GM12878 (cell line): Measurements from ENCODE around the gene TMSB4X. TPM values are rescaled to one million over a fixed set of nuclear protein-coding genes. Genes with fewer than 3 reads are reported as not detected.

Experiments used
- ATAC-seq: fragments of 200-7000 bp; cut with Tn5 transposase; 3 replicates; pipeline ENCODE4 v1.9.1; 2020; ENCODE audit warnings: mild to moderate bottlenecking, moderate library complexity
- BruUV-seq: library from RNA; stranded (reverse); fragments of 400-500 nt; replicated peaks from 2 replicates; lab custom pipeline; 2021; lab: Mats Ljungman, UMichigan
- CTCF ChIA-PET: fragments of 300-600 bp; sonication (Branson Sonifier 250); formaldehyde crosslinking; extraction: SDS; loops from one replicate; lab custom pipeline; 2021; ENCODE audit warnings: inconsistent platforms; lab: Yijun Ruan, JAX
- POLR2A ChIA-PET: fragments of 350-600 bp; formaldehyde crosslinking; extraction: SDS; loops from one replicate; lab custom pipeline; 2021; ENCODE audit warnings: inconsistent platforms; lab: Charles Lee
- RAD21 ChIA-PET: fragments of 300-600 bp; sonication (Branson Sonifier 250); formaldehyde crosslinking; loops from one replicate; lab custom pipeline; 2023; ENCODE audit warnings: antibody characterized with exemption; ENCODE audit not compliant: unreplicated experiment; lab: Charles Lee
- SMC1A ChIA-PET: fragments of 300-600 bp; sonication (Branson Sonifier 250); formaldehyde crosslinking; loops from one replicate; lab custom pipeline; 2023; ENCODE audit not compliant: unreplicated experiment, uncharacterized antibody; lab: Charles Lee
- DNase-seq: peaks from one replicate; pipeline ENCODE4 v3.0.0-alpha.2; 2011; ENCODE audit warnings: low read depth, low spot score
- FAIRE-seq: peaks from 3 replicates; lab custom pipeline; 2011; peaks lifted over from hg19 to GRCh38; lab: Jason Lieb, UNC
- H2AFZ ChIP-seq: 2 replicates; pipeline ENCODE4 v1.6.0; 2011; ENCODE audit warnings: low read depth, low read length, control low read depth; ENCODE audit not compliant: control insufficient read depth
- H3K27ac ChIP-seq: 2 replicates; pipeline ENCODE4 v1.5.1; 2011; ENCODE audit warnings: control low read depth; ENCODE audit not compliant: control insufficient read depth, insufficient read depth
- H3K27me3 ChIP-seq, 2 experiments: replicated peaks in 1 of 2; 2 replicates each; pipeline versions ENCODE4 v1.6.0 to v1.6.1; 2011; ENCODE audit warnings: low read length in 1 of 2; ENCODE audit not compliant: control insufficient read depth in 2 of 2, insufficient read depth in 2 of 2
- H3K36me3 ChIP-seq, 2 experiments: 2 replicates each; pipeline ENCODE4 v1.5.1; 2011; ENCODE audit warnings: low read length in 1 of 2; ENCODE audit not compliant: control insufficient read depth in 2 of 2, insufficient read depth in 2 of 2
- H3K4me1 ChIP-seq: 2 replicates; pipeline ENCODE4 v1.6.1; 2011; ENCODE audit warnings: mild to moderate bottlenecking, low read length, moderate library complexity, mixed read lengths; ENCODE audit not compliant: control insufficient read depth, insufficient read depth
- H3K4me2 ChIP-seq: 2 replicates; pipeline ENCODE4 v1.6.0; 2011; ENCODE audit warnings: control low read depth; ENCODE audit not compliant: control insufficient read depth, insufficient read depth
- H3K4me3 ChIP-seq: fragments of 200-600 bp; sonication (generic); 2 replicates; pipeline ENCODE4 v1.5.1; 2016
- H3K79me2 ChIP-seq: 2 replicates; pipeline ENCODE4 v1.6.0; 2011; ENCODE audit warnings: low read length; ENCODE audit not compliant: control insufficient read depth, insufficient read depth
- H3K9ac ChIP-seq: 2 replicates; pipeline ENCODE4 v1.8.0; 2011; ENCODE audit warnings: low read length, control low read depth, mixed read lengths; ENCODE audit not compliant: control insufficient read depth, insufficient read depth
- H3K9me3 ChIP-seq: replicated peaks from 3 replicates; pipeline ENCODE4 v1.5.1; 2011; ENCODE audit warnings: mild to moderate bottlenecking, low read length; ENCODE audit not compliant: control insufficient read depth, insufficient read depth
- H4K20me1 ChIP-seq: 2 replicates; pipeline ENCODE4 v1.6.0; 2011; ENCODE audit not compliant: control insufficient read depth, insufficient read depth
- BCLAF1 ChIP-seq: fragments of 450-650 bp; IDR thresholded peaks from 2 replicates; pipeline ENCODE4 v1.6.1; 2017; ENCODE audit warnings: antibody characterized with exemption, mild to moderate bottlenecking, moderate library complexity
- CEBPB ChIP-seq, 2 experiments: fragments of 150-350 bp in 1 of 2; IDR thresholded peaks; 2 replicates each; pipeline ENCODE4 v1.6.1; 2012 to 2014; ENCODE audit warnings: low read depth in 2 of 2, low read length in 2 of 2, borderline replicate concordance in 1 of 2, inconsistent platforms in 1 of 2
- NFIC ChIP-seq: IDR thresholded peaks from 2 replicates; pipeline ENCODE4 v1.6.1; 2012; ENCODE audit warnings: low read depth, mild to moderate bottlenecking, inconsistent platforms, low read length, moderate library complexity
- NFYA ChIP-seq: IDR thresholded peaks from 2 replicates; pipeline ENCODE4 v1.6.1; 2011; ENCODE audit warnings: low read depth, mild to moderate bottlenecking, low read length, improper control_type of control experiment, borderline replicate concordance
- PAX5 ChIP-seq: IDR thresholded peaks from 2 replicates; pipeline ENCODE4 v1.6.1; 2011; ENCODE audit warnings: low read depth, low read length, borderline replicate concordance
- SIX5 ChIP-seq: IDR thresholded peaks from 2 replicates; pipeline ENCODE4 v1.6.1; 2011; ENCODE audit warnings: mild to moderate bottlenecking, low read depth, low read length, moderate library complexity; ENCODE audit not compliant: severe bottlenecking
- WGBS: methylation state at CpG from one replicate; pipeline ENCODE4 v1.1.6; 2016; ENCODE audit warnings: low lambda C conversion rate; ENCODE audit not compliant: insufficient replicate concordance, insufficient coverage; ENCODE audit errors: missing lambda C conversion rate; 5-methylcytosine and 5-hydroxymethylcytosine counted together
- in situ Hi-C: fragments of 300-500 bp; cut with MboI; formaldehyde crosslinking; loops from 9 replicates; pipeline ENCODE4 v1.14.3; 2018; ENCODE audit warnings: mixed read lengths
- intact Hi-C: fragments of 100-400 bp; cut with micrococcal nuclease; formaldehyde crosslinking; loops from one replicate; pipeline ENCODE4 v1.14.2; 2022; ENCODE audit not compliant: unreplicated experiment
- polyA plus RNA-seq, 11 experiments: library from polyadenylated mRNA; depleted of rRNA in 4 of 11; unstranded in 6 of 11; stranded (reverse) in 5 of 11; fragments of >200 nt; fragmentation: Nextera tagmentation in 4 of 11; fragmentation: Illumina TruSeq in 1 of 11; extraction: Ambion mirVana in 4 of 11; extraction: Trizol in 1 of 11; gene quantifications; 1 replicate in 1 of 11; 2 replicates in 10 of 11; pipeline versions ENCODE4 v1.2.1 to v1.2.3, GENCODE V29; 2011 to 2016; ENCODE audit warnings: inconsistent platforms in 2 of 11, missing spikeins in 2 of 11, low read depth in 1 of 11
- total RNA-seq, 4 experiments: library from RNA; depleted of rRNA in 3 of 4; stranded (reverse); fragments of >200 nt in 3 of 4; fragmentation: Illumina TruSeq in 1 of 4; extraction: Trizol in 1 of 4; gene quantifications; 2 replicates each; pipeline versions ENCODE4 v1.2.1 to v1.2.3, GENCODE V29; 2013 to 2021
- TF ChIP-seq, protein P1 (sequence below): fragments of 450-650 bp; IDR thresholded peaks from 2 replicates; pipeline ENCODE4 v1.6.1; 2016; ENCODE audit warnings: mild to moderate bottlenecking
- TF ChIP-seq, protein P2 (sequence below): IDR thresholded peaks from 2 replicates; pipeline ENCODE4 v1.6.1; 2012; ENCODE audit warnings: mild to moderate bottlenecking, low read depth, low read length
- TF ChIP-seq, protein P3 (sequence below): fragments of 450-650 bp; IDR thresholded peaks from 2 replicates; pipeline ENCODE4 v1.6.1; 2017; ENCODE audit warnings: low read depth, mild to moderate bottlenecking, moderate library complexity
- TF ChIP-seq, protein P4 (sequence below): IDR thresholded peaks from 2 replicates; pipeline ENCODE4 v1.6.1; 2012; ENCODE audit warnings: low read length, inconsistent platforms

Gene TMSB4X
- total and polyA plus RNA-seq, 10 of the 15 experiments (the other 5 are each of a cell fraction or from before 2014, with no cell fraction given), result 13,924 to 37,234 (median 23,705) TPM

DNA sequence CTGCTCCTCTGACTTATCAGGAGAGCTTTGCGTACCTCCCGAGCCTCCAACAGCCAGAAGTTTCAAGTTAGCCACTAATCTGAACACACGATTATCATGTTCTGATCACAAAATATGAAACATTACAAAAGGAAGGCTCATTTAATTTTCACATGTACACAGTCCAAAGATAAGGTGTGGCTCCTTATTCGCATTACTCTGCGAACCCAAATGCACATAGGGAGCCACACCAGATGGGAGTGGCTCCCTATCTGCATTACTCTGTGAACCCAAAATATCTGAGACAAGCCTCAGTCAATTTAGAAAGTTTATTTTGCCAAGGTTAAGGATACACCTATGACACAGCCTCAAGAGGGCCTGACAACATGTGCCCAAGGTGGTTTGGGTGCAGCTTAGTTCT, 40.1 kb upstream of the TMSB4X start (continued):
- TF ChIP-seq, protein P1, sequence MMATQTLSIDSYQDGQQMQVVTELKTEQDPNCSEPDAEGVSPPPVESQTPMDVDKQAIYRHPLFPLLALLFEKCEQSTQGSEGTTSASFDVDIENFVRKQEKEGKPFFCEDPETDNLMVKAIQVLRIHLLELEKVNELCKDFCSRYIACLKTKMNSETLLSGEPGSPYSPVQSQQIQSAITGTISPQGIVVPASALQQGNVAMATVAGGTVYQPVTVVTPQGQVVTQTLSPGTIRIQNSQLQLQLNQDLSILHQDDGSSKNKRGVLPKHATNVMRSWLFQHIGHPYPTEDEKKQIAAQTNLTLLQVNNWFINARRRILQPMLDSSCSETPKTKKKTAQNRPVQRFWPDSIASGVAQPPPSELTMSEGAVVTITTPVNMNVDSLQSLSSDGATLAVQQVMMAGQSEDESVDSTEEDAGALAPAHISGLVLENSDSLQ, result no peak
- no peak for TF ChIP-seq BCLAF1
- TF ChIP-seq NFIC, result no peak
- TF ChIP-seq, all 136 proteins: peak for 0

GRCh38 chrX:12936947-12937346, 38.0 kb upstream of the TMSB4X start:
- Histone ChIP-seq H3K36me3 (no peaks in the 10 kb centered on the region), H3K79me2 (no peaks in the 10 kb centered on the region), H3K9me3 (no peaks in the 10 kb centered on the region; the same call in 2 of the 3 replicates), H3K4me3 (no peak overlapping the region), H4K20me1 (no peaks in the 10 kb centered on the region), H2AFZ (no peak overlapping the region), H3K4me2 (no peak overlapping the region), H3K4me1 (no peaks in the 10 kb centered on the region), H3K27me3 (no peaks in the 10 kb centered on the region), H3K9ac (no peak overlapping the region), H3K27ac (no peak overlapping the region)
- DNase-seq (no peak), FAIRE-seq (no peak), ATAC-seq (no peak)
- WGBS, result no CpG with 5 or more reads among the region's 1 CpG
- ChIA-PET CTCF (interaction anchor here (0.6 to 2.3 kb wide), 2 partner anchors 10 to 31 kb away, joined by 3 to 15 read pairs; no protein-coding TSS in a partner anchor), POLR2A (no interaction called here), RAD21 (no interaction called here), SMC1A (interaction anchor here (1.9 to 2.3 kb wide), 2 partner anchors 10 to 123 kb away, joined by 6 to 8 read pairs; no protein-coding TSS in a partner anchor)
- intact Hi-C loops, result no loop called here
- in situ Hi-C loops, result no loop called here
- TF ChIP-seq, protein P2, sequence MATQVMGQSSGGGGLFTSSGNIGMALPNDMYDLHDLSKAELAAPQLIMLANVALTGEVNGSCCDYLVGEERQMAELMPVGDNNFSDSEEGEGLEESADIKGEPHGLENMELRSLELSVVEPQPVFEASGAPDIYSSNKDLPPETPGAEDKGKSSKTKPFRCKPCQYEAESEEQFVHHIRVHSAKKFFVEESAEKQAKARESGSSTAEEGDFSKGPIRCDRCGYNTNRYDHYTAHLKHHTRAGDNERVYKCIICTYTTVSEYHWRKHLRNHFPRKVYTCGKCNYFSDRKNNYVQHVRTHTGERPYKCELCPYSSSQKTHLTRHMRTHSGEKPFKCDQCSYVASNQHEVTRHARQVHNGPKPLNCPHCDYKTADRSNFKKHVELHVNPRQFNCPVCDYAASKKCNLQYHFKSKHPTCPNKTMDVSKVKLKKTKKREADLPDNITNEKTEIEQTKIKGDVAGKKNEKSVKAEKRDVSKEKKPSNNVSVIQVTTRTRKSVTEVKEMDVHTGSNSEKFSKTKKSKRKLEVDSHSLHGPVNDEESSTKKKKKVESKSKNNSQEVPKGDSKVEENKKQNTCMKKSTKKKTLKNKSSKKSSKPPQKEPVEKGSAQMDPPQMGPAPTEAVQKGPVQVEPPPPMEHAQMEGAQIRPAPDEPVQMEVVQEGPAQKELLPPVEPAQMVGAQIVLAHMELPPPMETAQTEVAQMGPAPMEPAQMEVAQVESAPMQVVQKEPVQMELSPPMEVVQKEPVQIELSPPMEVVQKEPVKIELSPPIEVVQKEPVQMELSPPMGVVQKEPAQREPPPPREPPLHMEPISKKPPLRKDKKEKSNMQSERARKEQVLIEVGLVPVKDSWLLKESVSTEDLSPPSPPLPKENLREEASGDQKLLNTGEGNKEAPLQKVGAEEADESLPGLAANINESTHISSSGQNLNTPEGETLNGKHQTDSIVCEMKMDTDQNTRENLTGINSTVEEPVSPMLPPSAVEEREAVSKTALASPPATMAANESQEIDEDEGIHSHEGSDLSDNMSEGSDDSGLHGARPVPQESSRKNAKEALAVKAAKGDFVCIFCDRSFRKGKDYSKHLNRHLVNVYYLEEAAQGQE, result no peak
- TF ChIP-seq PAX5, result no peak
- TF ChIP-seq, protein P3, sequence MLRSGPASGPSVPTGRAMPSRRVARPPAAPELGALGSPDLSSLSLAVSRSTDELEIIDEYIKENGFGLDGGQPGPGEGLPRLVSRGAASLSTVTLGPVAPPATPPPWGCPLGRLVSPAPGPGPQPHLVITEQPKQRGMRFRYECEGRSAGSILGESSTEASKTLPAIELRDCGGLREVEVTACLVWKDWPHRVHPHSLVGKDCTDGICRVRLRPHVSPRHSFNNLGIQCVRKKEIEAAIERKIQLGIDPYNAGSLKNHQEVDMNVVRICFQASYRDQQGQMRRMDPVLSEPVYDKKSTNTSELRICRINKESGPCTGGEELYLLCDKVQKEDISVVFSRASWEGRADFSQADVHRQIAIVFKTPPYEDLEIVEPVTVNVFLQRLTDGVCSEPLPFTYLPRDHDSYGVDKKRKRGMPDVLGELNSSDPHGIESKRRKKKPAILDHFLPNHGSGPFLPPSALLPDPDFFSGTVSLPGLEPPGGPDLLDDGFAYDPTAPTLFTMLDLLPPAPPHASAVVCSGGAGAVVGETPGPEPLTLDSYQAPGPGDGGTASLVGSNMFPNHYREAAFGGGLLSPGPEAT, result no peak
- TF ChIP-seq CEBPB (IDR thresholded peaks at IDR 0.05; ENCODE audit: borderline replicate concordance in 1 of 2, low read depth in 2 of 2, low read length in 2 of 2), result no peak
- TF ChIP-seq SIX5, result no peak
- TF ChIP-seq, protein P4, sequence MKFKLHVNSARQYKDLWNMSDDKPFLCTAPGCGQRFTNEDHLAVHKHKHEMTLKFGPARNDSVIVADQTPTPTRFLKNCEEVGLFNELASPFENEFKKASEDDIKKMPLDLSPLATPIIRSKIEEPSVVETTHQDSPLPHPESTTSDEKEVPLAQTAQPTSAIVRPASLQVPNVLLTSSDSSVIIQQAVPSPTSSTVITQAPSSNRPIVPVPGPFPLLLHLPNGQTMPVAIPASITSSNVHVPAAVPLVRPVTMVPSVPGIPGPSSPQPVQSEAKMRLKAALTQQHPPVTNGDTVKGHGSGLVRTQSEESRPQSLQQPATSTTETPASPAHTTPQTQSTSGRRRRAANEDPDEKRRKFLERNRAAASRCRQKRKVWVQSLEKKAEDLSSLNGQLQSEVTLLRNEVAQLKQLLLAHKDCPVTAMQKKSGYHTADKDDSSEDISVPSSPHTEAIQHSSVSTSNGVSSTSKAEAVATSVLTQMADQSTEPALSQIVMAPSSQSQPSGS, result no peak
- no peak for TF ChIP-seq NFYA
- no TSS peak for BruUV-seq
